ENCODE measurements around the gene B3GNT8. TPM values are rescaled to one million over a fixed set of nuclear protein-coding genes. Genes with fewer than 3 reads are reported as not detected.

B3GNT8 gene
- total RNA-seq, 1 experiment from 2014 or later, result not detected

DNA sequence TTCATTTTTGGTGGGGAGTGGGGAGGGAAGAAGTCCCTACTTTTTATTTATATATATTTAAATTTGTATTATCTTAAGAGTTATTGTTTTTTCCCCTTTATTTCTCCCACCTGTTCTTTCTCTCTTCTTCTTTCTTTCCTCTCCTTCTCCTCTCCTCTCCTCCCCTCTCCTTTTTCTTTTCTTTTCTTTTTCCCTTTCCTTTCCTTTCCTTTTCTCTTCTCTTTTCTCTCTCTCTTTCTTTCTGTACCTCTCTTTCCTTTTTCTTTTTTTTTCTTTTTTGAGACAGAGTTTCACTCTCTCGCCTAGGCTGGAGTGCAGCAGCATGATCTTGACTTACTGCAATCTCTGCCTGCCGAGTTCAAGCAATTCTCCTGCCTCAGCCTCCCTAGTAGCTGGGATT, 27.6 kb downstream of the B3GNT8 start:
- ATAC-seq, result no peak
- Histone ChIP-seq H3K36me3 (ENCODE audit: control insufficient read depth in 1 of 2, insufficient read depth in 2 of 2, low read length in 2 of 2) (no peaks in the 10 kb centered on the region), H4K20me1 (ENCODE audit: insufficient read depth) (no peaks in the 10 kb centered on the region), H3K9me3 (ENCODE audit: control insufficient read depth in 1 of 2, insufficient read depth in 1 of 2, low read depth in 1 of 2, low read length in 2 of 2) (no peaks in the 10 kb centered on the region), H2AFZ (ENCODE audit: low read depth, low read length, poor library complexity, severe bottlenecking) (no peak overlapping the region), H3K9me2 (ENCODE audit: insufficient read depth) (no peaks in the 10 kb centered on the region), H3K9ac (ENCODE audit: low read length) (no peak overlapping the region), H3K4me1 (ENCODE audit: control insufficient read depth in 1 of 2, insufficient read depth in 2 of 2, low read length in 2 of 2) (peaks cover 12 to 21% of the 10 kb centered on the region in 2 experiments), H3K4me3 (replicated peaks in 1 of 2; ENCODE audit: low read depth in 1 of 2, low read length in 2 of 2) (no peak overlapping the region), H3K27me3 (ENCODE audit: insufficient read depth, low read length) (no peaks in the 10 kb centered on the region), H3K4me2 (ENCODE audit: low read length) (no peak overlapping the region), H3K27ac (ENCODE audit: low read depth, low read length) (no peak overlapping the region), H3K79me2 (ENCODE audit: insufficient read depth, low read length) (peaks cover 42% of the 10 kb centered on the region)
- no TSS peak for BruUV-seq (replicated peaks)
- POLR2A ChIA-PET, result no interaction called here
- DNase-seq (ENCODE audit: low read depth, low spot score), result no peak
- CTCF ChIA-PET, result no interaction called here
- RAD21 ChIA-PET (ENCODE audit: low non-redundant PET in 1 of 2, low total read pairs in 2 of 2, uncharacterized antibody in 2 of 2, unreplicated experiment in 2 of 2), result no interaction called here
- intact Hi-C loops (cut with micrococcal nuclease), result no loop called here
- no peak for TF ChIP-seq EZH2 (IDR thresholded peaks at IDR 0.05)
- TF ChIP-seq, protein P1, sequence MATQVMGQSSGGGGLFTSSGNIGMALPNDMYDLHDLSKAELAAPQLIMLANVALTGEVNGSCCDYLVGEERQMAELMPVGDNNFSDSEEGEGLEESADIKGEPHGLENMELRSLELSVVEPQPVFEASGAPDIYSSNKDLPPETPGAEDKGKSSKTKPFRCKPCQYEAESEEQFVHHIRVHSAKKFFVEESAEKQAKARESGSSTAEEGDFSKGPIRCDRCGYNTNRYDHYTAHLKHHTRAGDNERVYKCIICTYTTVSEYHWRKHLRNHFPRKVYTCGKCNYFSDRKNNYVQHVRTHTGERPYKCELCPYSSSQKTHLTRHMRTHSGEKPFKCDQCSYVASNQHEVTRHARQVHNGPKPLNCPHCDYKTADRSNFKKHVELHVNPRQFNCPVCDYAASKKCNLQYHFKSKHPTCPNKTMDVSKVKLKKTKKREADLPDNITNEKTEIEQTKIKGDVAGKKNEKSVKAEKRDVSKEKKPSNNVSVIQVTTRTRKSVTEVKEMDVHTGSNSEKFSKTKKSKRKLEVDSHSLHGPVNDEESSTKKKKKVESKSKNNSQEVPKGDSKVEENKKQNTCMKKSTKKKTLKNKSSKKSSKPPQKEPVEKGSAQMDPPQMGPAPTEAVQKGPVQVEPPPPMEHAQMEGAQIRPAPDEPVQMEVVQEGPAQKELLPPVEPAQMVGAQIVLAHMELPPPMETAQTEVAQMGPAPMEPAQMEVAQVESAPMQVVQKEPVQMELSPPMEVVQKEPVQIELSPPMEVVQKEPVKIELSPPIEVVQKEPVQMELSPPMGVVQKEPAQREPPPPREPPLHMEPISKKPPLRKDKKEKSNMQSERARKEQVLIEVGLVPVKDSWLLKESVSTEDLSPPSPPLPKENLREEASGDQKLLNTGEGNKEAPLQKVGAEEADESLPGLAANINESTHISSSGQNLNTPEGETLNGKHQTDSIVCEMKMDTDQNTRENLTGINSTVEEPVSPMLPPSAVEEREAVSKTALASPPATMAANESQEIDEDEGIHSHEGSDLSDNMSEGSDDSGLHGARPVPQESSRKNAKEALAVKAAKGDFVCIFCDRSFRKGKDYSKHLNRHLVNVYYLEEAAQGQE (IDR thresholded peaks at IDR 0.05; ENCODE audit: low read depth), result no peak
- TF ChIP-seq POLR2AphosphoS5 (IDR thresholded peaks at IDR 0.05; ENCODE audit: low read depth, low read length), result no peak
- TF ChIP-seq, protein P2, sequence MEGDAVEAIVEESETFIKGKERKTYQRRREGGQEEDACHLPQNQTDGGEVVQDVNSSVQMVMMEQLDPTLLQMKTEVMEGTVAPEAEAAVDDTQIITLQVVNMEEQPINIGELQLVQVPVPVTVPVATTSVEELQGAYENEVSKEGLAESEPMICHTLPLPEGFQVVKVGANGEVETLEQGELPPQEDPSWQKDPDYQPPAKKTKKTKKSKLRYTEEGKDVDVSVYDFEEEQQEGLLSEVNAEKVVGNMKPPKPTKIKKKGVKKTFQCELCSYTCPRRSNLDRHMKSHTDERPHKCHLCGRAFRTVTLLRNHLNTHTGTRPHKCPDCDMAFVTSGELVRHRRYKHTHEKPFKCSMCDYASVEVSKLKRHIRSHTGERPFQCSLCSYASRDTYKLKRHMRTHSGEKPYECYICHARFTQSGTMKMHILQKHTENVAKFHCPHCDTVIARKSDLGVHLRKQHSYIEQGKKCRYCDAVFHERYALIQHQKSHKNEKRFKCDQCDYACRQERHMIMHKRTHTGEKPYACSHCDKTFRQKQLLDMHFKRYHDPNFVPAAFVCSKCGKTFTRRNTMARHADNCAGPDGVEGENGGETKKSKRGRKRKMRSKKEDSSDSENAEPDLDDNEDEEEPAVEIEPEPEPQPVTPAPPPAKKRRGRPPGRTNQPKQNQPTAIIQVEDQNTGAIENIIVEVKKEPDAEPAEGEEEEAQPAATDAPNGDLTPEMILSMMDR (IDR thresholded peaks at IDR 0.05 in 2 of 3, conservative IDR thresholded peaks at IDR 0.05 in 1 of 3; ENCODE audit: borderline replicate concordance in 1 of 3, insufficient read depth in 1 of 3, low read depth in 2 of 3, low read length in 2 of 3), result no peak

Measured in HCT116 (cell line).